ENCODE results near the gene PLEKHA5.
"Not testable (repeated sequence)": the region's sequence is repeated elsewhere in the genome, so short reads cannot be mapped to it uniquely, and the experiment has no call there.

Gene PLEKHA5

GRCh38 chr12:19411234-19412204, 282.0 kb downstream of the PLEKHA5 start:
- no peak for DNase-seq

DNA sequence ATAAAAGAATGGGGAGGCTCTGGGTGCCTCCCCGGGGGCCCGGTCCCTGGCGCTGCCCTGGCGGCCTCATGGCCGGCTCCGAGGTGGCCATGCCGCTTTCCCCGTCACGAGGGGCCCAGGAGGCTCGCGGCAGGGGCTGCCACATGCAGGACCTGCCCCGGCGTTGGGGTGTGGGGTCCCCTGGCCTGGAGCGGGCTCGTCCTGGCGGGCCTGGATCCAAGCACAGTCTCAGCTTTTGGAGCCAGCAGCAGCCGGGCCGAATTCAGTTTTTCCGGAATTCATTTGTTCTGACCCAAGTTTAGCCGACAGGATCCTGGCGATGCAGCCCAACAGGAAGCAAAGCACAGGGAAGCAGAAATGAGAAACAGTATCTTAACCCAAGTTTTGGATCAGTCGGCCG, 283.3 kb downstream of the PLEKHA5 start:
- DNase-seq: no peak

DNA sequence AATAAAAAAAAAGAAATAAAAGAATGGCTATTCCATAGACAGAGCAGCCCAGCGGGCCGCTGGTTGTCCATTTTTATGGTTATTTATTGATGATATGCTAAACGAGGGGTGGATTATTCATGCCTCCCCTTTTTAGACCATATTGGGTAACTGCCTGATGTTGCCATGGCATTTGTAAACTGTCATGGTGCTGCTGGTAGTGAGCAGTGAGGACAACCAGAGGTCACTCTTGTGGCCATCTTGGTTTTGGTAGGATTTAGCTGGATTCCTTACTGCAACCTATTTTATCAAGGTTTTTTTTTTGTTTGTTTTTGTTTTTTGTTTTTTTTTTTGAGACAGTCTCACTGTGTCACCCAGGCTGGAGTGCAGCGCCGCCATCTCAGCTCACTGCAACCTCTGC, 284.0 kb downstream of the PLEKHA5 start:
- DNase-seq: not testable (repeated sequence)

- DNase-seq: no peak
Measured at GRCh38 chr12:19415563-19415962, 286.0 kb downstream of the PLEKHA5 start.

DNA sequence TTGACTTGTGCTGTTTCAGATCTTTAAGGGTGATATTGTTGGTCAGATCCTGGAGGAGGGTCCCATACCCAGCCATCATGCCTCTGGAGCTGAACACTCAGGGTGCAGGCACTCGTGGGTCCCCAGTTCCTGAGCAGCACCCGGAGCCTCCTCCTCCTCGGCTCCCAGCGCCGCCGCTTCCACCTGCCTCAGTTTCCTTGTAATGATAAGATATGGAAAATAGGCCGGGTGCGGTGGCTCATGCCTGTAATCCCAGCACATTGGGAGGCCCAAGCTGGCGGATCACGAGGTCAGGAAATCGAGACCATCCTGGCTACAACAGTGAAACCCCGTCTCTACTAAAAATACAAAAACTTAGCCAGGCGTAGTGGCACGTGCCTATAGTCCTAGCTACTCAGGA, 289.6 kb downstream of the PLEKHA5 start:
- DNase-seq: no peak

- DNase-seq: no peak
Measured at GRCh38 chr12:19421503-19422282, 292.2 kb downstream of the PLEKHA5 start.

- no peak for DNase-seq
Measured at GRCh38 chr12:19423166-19423930, 293.8 kb downstream of the PLEKHA5 start.
